Measurements from ENCODE around the gene HBS1L. TPM values are rescaled to one million over a fixed set of nuclear protein-coding genes. Genes with fewer than 3 reads are reported as not detected.

HBS1L gene
- total RNA-seq, 1 experiment from 2014 or later, result 89.4 TPM

DNA sequence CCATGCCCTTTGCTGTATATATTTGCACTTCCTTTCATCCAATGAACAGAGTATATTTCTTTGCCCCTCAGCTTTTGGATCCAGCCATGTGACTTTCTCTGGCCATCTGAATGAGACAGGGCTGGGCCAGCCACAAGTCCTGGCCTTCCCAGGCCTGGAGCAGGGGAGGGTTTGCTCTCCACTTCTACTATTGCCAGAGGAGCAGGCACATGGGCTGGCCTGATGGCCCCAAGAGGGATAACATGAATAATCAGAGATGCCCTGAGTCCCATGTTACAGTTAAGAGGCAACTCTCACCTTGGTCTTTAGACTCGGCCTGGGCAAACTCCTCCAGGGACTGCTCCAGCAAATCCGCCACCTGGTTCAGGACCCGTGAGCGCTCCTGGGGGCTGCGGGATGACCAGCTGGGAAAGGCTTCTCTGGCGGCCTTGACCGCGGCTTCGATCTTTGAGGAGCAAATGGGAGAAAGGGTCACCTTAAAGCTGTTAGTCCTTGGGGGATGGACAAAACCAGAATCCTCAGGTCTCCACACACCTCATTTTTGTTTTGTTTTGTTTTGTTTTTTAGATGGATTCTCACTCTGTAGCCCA lies 111.0 kb downstream of the HBS1L start (continued):
- no peak for TF ChIP-seq CEBPB (IDR thresholded peaks at IDR 0.05; ENCODE audit: low read depth)
- TF ChIP-seq SIN3A (IDR thresholded peaks at IDR 0.05; ENCODE audit: low read depth), result no peak
- TF ChIP-seq ZNF274 (IDR thresholded peaks at IDR 0.05; ENCODE audit: low read depth, low read length), result no peak

DNA sequence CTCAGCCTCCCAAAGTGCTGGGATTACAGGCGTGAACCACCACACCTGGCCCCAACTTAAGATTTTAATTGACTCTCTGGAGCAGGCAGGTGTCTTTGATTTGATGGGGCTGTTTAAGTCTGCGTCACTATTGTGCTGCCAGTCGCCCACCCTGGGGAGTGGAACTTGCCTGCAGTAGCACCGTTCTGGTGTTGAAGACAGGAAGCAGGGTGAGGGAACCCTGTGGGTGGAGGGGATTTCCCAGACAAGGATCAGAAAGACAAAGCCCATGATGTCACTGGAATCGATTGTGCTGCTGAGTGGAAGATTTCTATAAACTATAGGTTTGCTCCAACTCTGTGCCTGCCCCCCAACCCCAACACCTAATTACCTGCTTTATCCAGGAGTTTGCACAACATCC lies 115.7 kb downstream of the HBS1L start:
- H3K79me2 ChIP-seq (ENCODE audit: insufficient read depth, low read length), result no peaks in the 10 kb centered on the region
- no peak overlapping the region for H3K4me2 ChIP-seq (ENCODE audit: low read length)
- H3K36me3 ChIP-seq (ENCODE audit: control insufficient read depth in 1 of 2, insufficient read depth in 2 of 2, low read length in 2 of 2), result no peaks in the 10 kb centered on the region
- no peaks in the 10 kb centered on the region for H4K20me1 ChIP-seq (ENCODE audit: insufficient read depth)
- no peaks in the 10 kb centered on the region for H3K4me1 ChIP-seq (ENCODE audit: control insufficient read depth in 1 of 2, insufficient read depth in 2 of 2, low read length in 2 of 2)
- H3K27ac ChIP-seq (ENCODE audit: low read depth, low read length), result no peak overlapping the region
- intact Hi-C loops (cut with micrococcal nuclease), result no loop called here
- no peaks in the 10 kb centered on the region for H3K9me3 ChIP-seq (ENCODE audit: control insufficient read depth in 1 of 2, insufficient read depth in 1 of 2, low read depth in 1 of 2, low read length in 2 of 2)
- TF ChIP-seq FOSL1 (IDR thresholded peaks at IDR 0.05; ENCODE audit: low read depth), result no peak
- TF ChIP-seq, protein P1, sequence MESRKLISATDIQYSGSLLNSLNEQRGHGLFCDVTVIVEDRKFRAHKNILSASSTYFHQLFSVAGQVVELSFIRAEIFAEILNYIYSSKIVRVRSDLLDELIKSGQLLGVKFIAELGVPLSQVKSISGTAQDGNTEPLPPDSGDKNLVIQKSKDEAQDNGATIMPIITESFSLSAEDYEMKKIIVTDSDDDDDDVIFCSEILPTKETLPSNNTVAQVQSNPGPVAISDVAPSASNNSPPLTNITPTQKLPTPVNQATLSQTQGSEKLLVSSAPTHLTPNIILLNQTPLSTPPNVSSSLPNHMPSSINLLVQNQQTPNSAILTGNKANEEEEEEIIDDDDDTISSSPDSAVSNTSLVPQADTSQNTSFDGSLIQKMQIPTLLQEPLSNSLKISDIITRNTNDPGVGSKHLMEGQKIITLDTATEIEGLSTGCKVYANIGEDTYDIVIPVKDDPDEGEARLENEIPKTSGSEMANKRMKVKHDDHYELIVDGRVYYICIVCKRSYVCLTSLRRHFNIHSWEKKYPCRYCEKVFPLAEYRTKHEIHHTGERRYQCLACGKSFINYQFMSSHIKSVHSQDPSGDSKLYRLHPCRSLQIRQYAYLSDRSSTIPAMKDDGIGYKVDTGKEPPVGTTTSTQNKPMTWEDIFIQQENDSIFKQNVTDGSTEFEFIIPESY (IDR thresholded peaks at IDR 0.05; ENCODE audit: extremely low read depth, insufficient replicate concordance, low read length), result no peak
- TF ChIP-seq JUND (IDR thresholded peaks at IDR 0.05), result no peak
- no peak for TF ChIP-seq EZH2 (IDR thresholded peaks at IDR 0.05)
- no peak for TF ChIP-seq SRF (IDR thresholded peaks at IDR 0.05; ENCODE audit: low read depth)
- no peak for TF ChIP-seq ZNF274 (IDR thresholded peaks at IDR 0.05; ENCODE audit: low read depth, low read length)
- TF ChIP-seq ZFX (IDR thresholded peaks at IDR 0.05), result no peak
- no peaks in the 10 kb centered on the region for H3K27me3 ChIP-seq (ENCODE audit: insufficient read depth, low read length)
- no peak overlapping the region for H3K4me3 ChIP-seq (replicated peaks in 1 of 2; ENCODE audit: low read depth in 1 of 2, low read length in 2 of 2)
- CTCF ChIA-PET, result interaction anchor here (0.8 to 2.4 kb wide), 3 partner anchors 11 to 765 kb away, joined by 3 to 28 read pairs (median 9); partner anchors contain the start of gene ALDH8A1
- RAD21 ChIA-PET (ENCODE audit: low non-redundant PET in 1 of 2, low total read pairs in 2 of 2, uncharacterized antibody in 2 of 2, unreplicated experiment in 2 of 2), result no interaction called here
- POLR2A ChIA-PET, result no interaction called here
- H3K9me2 ChIP-seq (ENCODE audit: insufficient read depth), result no peaks in the 10 kb centered on the region
- H2AFZ ChIP-seq (ENCODE audit: low read depth, low read length, poor library complexity, severe bottlenecking), result no peak overlapping the region
- ATAC-seq, result no peak
- no TSS peak for BruUV-seq (replicated peaks)
- DNase-seq (ENCODE audit: low read depth, low spot score), result no peak
- no peak overlapping the region for H3K9ac ChIP-seq (ENCODE audit: low read length)
